HG03097 (cell line): ENCODE measurements around the gene ABHD8.

Experiments
- ATAC-seq: cut with Tn5 transposase; IDR thresholded peaks from one replicate; pipeline ENCODE4 v1.9.1; 2021; ENCODE audit not compliant: unreplicated experiment, low FRiP score

ABHD8 gene, protein sequence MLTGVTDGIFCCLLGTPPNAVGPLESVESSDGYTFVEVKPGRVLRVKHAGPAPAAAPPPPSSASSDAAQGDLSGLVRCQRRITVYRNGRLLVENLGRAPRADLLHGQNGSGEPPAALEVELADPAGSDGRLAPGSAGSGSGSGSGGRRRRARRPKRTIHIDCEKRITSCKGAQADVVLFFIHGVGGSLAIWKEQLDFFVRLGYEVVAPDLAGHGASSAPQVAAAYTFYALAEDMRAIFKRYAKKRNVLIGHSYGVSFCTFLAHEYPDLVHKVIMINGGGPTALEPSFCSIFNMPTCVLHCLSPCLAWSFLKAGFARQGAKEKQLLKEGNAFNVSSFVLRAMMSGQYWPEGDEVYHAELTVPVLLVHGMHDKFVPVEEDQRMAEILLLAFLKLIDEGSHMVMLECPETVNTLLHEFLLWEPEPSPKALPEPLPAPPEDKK

DNA sequence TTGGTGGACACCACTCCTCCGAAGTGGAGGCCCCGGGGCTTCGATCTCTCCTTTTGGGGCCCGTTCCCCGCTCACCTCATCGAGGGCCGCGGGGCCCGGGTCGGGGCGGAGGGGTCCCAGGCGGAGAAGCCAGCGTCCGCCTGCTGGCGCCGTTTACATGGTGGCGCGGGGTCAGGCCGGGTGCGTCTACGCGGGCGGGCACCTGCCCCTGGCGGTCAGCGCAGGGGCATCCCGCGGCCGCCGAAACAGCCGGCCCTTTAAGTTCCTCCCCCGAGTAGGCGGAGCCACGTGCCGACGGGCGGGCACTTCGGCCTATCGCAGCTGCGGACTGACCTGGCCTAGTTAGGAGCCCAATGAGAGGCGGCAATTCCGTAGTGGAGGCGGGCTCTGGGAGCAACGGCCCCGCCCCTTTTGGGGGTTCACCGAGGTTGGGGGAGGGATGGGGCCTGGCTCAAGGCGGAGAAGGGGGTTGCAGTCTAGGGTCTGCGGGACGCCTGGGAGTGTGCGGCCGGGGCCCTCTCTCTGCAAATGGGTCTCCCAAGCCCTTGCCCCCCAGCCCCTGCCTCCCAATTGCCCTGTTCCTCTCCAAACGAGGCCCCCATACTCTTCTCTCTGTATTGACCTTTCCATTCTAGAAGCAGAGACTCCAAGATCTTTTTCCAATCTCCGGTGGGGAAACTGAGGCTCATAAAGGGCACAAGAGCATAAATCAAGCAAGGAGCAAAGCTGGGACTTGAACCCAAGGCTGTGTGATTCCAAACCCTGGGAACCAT lies at the start of gene ABHD8:
Gene ABHD8, minus strand, starts transcription at position 259 of the 773 bp plus-strand sequence. CDS start 1,809 bp downstream, outside the sequence.
- ATAC-seq, result peak; percentile 50

DNA sequence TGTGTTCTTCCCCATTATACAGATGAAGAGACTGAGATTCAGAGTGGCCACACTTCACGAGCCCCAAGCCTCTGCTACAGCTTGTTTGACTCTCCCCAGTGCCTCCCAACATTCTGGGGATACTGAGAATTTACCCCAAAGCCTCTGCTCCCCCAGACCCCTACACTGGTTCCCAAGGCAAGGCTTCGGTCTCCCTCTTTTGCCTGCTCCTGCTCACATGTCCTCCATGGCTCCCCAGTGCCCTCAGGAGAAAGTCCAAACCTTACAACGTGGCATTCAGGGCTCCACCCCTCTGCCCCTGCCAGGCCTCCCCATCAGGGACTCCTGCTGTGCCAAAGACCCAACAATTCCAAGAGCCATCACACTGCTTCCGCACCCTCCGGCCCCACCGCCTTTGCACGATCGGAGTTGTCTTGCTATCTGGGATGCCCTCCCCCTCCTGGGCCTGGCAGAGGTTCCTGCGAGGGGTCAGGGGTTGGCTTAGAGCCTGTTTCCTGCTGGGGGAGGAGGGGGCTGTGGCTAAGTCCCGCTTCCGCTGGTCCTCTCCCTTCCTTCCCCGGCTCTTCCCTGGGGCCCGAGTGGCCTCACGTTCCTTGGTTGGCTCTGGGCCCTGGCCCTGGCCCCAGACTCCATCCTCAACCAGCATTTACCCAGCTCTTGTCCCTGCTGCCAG lies 49.5 kb upstream of the ABHD8 start:
- no peak for ATAC-seq

GRCh38 chr19:17351815-17352435 lies 48.7 kb upstream of the ABHD8 start:
- ATAC-seq, result no peak

GRCh38 chr19:17348700-17349099 lies 45.5 kb upstream of the ABHD8 start:
- no peak for ATAC-seq

- ATAC-seq, result no peak
Measured at GRCh38 chr19:17347877-17348276, 44.7 kb upstream of the ABHD8 start.

- ATAC-seq, result no peak
Measured at GRCh38 chr19:17347361-17347760, 44.1 kb upstream of the ABHD8 start.

- no peak for ATAC-seq
Measured at GRCh38 chr19:17346109-17346671, 43.0 kb upstream of the ABHD8 start.

DNA sequence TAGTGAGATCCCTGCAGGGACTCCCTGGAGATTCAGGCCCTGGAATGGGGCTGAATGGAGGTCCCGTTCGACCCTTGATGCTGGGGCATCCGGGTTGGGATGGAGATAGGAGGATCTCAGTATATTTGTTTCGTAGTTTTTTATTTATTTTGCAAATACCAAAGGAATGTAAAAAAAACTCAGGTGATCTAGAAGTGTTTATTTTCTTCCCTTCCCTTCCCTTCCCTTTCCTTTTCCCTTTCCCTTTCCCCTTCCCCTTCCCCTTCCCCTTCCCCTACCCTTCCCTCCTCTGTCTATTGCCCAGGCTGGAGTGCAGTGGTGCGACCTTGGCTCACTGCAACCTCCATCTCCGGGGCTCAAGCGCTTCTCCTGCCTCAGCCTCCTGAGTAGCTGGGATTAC lies 38.6 kb upstream of the ABHD8 start:
- no peak for ATAC-seq

- ATAC-seq, result no peak
Measured at GRCh38 chr19:17341386-17341785, 38.2 kb upstream of the ABHD8 start.

GRCh38 chr19:17340871-17341357 lies 37.7 kb upstream of the ABHD8 start:
- no peak for ATAC-seq

DNA sequence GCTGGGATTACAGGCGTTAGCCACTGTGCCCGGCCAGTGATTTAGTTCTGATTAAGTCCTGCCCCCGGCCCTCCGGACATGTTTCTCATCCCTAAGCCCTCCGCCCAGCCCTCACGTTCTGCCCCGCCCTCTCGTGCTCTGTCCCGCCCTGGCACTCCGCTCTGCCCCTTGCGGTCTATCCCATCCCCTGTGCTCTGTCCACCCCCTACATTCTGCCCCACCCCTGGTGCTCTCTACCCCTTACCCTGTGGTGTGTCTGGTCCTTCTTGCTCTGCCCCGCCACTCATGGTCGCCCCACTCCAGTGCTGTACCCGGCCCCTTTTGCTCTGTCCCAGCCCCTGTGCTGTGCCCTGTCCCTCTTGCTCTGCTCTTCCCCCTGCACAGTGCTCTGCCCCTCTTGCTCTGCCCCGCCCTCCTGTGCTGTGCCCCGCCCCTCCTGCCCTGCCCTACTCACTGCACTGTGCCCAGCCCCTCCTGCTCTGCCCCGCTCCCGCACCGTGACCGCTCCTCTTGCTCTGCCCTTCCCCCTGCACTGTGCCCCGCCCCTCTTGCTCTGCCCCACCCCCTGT lies 37.2 kb upstream of the ABHD8 start:
- no peak for ATAC-seq

DNA sequence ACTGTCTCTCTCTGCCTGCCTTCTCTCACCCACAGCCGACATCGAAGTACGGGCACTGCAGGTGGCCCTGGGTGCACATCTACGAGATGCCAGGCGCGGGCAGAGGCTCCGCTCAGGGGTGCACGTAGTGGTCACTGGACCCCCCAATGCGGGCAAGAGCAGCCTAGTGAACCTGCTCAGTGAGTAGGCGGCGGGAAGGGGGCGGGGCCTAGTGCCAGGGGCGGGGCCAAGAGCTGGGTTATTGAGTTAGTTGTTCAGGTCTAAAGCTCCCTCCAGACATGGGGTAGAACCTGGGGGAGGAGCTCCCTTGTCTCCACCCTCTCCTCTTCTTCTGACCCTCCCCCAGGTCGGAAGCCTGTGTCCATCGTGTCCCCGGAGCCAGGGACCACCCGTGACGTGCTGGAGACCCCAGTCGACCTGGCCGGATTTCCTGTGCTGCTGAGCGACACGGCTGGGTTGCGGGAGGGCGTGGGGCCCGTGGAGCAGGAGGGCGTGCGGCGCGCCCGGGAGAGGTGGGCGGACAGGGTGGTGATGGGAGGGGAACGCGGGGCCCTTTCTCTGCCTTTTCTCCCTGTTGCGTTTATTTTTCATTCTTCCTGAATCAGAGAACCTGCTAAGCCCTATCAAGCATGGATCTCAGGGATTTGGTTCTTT lies 36.0 kb upstream of the ABHD8 start:
- no peak for ATAC-seq

DNA sequence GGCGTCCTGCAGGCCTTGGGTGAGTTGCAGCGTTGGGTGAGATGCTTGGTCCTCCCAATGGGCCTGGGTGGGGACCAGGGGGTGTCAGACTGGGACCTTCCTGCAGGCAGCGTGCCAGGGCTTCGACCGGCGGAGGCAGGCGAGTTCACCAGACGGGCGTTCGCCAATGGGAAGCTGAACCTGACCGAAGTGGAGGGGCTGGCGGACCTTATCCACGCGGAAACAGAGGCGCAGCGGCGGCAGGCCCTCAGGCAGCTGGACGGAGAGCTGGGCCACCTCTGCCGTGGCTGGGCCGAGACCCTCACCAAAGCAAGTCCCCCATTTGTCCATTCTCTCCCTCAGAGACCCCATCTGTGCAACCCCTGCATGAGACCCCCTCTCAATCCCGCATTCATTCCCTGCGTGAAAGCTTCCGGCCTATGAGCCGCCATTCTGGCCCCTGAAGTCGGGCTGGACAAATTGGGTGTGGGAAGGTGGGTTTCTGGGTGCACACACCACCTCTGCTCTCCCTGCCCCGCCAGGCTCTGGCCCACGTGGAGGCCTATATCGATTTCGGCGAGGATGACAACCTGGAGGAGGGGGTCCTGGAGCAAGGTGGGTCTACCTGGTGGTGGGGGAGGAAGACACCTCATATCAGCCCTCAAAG lies 35.3 kb upstream of the ABHD8 start:
- ATAC-seq, result no peak

DNA sequence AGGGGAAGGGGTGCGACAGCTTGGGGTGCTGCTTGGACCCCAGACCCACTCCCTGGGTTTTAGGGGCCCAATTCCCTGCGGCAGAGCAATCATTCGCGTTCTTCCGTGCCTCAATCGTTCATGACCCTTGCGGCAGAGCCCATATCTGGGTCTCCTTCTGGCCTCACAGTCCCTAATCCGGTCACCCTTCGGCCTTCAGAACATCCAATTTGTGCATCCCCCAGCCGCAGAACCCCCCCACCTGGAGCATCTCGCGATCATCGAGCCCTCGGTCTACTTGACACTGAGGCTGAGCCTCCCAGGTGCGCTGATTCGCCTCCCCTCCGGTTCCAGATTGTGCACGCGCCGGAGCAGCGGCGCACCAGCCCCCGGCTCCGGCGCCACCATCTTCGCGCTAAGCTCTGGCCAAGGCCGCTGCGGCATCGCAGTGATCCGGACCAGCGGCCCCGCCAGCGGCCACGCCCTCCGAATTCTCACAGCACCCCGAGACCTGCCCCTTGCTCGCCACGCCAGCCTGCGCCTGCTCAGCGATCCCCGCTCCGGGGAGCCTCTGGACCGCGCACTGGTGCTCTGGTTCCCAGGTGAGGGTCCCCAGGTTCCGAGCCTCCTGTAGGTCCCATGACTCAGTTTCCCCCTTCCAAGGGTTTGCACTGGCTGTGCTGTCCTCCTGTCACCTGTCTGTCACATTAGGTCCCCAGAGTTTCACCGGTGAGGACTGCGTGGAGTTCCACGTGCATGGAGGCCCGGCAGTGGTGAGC lies 34.6 kb upstream of the ABHD8 start:
- no peak for ATAC-seq

DNA sequence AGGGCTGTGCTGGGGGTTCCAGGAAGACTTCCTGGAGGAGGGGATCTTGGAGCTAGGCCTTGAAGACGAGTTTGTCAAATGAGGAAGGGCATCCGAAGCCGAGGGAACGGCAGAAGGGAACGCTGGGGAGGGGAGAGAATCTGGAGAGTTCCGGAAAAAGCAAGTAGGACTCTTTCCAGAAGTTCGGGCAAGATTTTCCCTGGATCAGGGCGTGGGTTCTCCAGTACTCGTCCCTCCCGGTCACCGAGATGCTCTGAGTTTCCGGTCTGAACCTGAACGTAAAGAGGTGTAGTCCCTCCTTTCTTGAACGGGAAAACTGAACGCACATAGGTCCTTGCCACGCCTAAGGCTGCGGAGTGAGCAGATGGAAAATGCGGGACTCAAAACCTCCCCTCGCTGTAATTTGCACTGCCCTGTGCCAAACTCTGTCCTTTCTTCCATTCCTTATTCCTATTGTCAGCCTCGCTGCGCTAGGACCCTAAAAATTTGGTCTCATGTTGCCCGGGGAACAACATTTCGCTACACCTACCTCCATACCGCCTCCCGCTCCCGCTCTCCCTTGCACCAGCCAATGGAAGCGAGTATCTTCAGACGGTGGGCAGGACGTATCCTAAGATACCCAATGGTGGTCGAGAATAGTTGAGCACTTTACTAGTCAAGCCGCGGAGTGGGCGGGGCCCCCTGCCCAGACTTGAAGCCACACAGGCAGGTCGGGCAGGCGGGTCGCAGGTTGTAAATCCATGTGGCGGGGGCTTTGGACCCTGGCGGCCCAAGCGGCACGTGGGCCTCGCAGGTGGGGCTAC lies 33.8 kb upstream of the ABHD8 start, which contains the start of gene GTPBP3:
Gene GTPBP3, plus strand, starts transcription at position 682 of the 803 bp plus-strand sequence. Its CDS starts 59 bp downstream, at position 741.
- peak; percentile 72 for ATAC-seq

GRCh38 chr19:17335575-17335974 lies 32.4 kb upstream of the ABHD8 start:
- ATAC-seq, result no peak
